ELF-1 (cell line): ENCODE results near the gene MYMK.

Source experiments
- DNase-seq: peaks from one replicate; pipeline ENCODE4 v3.0.0-alpha.2; 2016; ENCODE audit warnings: low read depth, low spot score

The MYMK gene

GRCh38 chr9:133535306-133535877, 10.6 kb upstream of the MYMK start:
- no peak for DNase-seq

GRCh38 chr9:133534346-133535291, 9.9 kb upstream of the MYMK start, which contains the start of gene ADAMTSL2:
Gene ADAMTSL2, plus strand, starts transcription at chr9:133534704. Its CDS starts 2,009 bp downstream, at chr9:133536713.
- peak; percentile 73 for DNase-seq

GRCh38 chr9:133533857-133534256, 9.1 kb upstream of the MYMK start:
- no peak for DNase-seq

- DNase-seq = peak; percentile 91
Observed at GRCh38 chr9:133532937-133533668, 8.3 kb upstream of the MYMK start.

- DNase-seq = no peak
Observed at GRCh38 chr9:133531293-133531692, 6.5 kb upstream of the MYMK start.

GRCh38 chr9:133529874-133530273, 5.1 kb upstream of the MYMK start:
- DNase-seq = no peak

GRCh38 chr9:133529457-133529856, 4.7 kb upstream of the MYMK start:
- peak; percentile 58 for DNase-seq

- DNase-seq = no peak
Observed at GRCh38 chr9:133528876-133529241, 4.1 kb upstream of the MYMK start.

- no peak for DNase-seq
Observed at GRCh38 chr9:133528001-133528875, 3.5 kb upstream of the MYMK start.

GRCh38 chr9:133527444-133527920, 2.7 kb upstream of the MYMK start:
- DNase-seq = no peak

- no peak for DNase-seq
Observed at GRCh38 chr9:133526721-133527321, 2.1 kb upstream of the MYMK start.

- DNase-seq = no peak
Observed at GRCh38 chr9:133525677-133526076, 918 bp upstream of the MYMK start.

GRCh38 chr9:133524146-133524545, 613 bp downstream of the MYMK start:
- no peak for DNase-seq

- no peak for DNase-seq
Observed at GRCh38 chr9:133523106-133523505, 1.7 kb downstream of the MYMK start.

- DNase-seq = no peak
Observed at GRCh38 chr9:133522073-133522910, 2.5 kb downstream of the MYMK start.

- no peak for DNase-seq
Observed at GRCh38 chr9:133521122-133522072, 3.4 kb downstream of the MYMK start.

- no peak for DNase-seq
Observed at GRCh38 chr9:133520121-133520835, 4.5 kb downstream of the MYMK start.

GRCh38 chr9:133519693-133520092, 5.1 kb downstream of the MYMK start:
- no peak for DNase-seq
